ENCODE measurements around the gene CANX. TPM values are rescaled to one million over a fixed set of nuclear protein-coding genes. Genes with fewer than 3 reads are reported as not detected.

CANX gene
- total RNA-seq, 1 experiment from 2014 or later = 538 TPM

DNA sequence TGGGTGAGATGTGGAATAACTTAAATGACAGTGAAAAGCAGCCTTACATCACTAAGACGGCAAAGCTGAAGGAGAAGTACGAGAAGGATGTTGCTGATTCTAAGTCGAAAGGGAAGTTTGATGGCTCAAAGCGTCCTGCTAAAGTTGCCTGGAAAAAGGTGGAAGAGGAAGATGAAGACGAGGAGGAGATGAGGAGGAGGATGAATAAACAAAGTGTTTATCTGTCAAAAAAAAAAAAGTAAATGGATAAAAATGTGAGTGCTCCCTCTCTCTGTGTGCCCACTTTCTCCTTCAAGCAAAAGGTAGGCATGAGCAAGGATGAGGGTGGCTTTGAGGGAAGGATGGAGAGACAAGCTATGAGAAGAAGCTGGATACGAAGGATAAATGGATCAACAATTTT lies 4.2 kb upstream of the CANX start:
- no peak overlapping the region for H3T11ph ChIP-seq (ENCODE audit: low read length)
- peaks cover 4% of the 10 kb centered on the region for H3K23me2 ChIP-seq (ENCODE audit: insufficient read length, low read depth, low read length, poor library complexity, severe bottlenecking)
- no peak overlapping the region for H3K23ac ChIP-seq (ENCODE audit: insufficient read length, low read depth, low read length)
- Mint-ChIP-seq H3K27me3 (ENCODE audit: low read depth) (no peaks in the 10 kb centered on the region), H3K36me3 (ENCODE audit: insufficient read depth in 1 of 3, low read depth in 3 of 3) (peaks cover 0 to 5% (median 2%) of the 10 kb centered on the region in 3 experiments; a peak in 3 of 7 replicates), H3K4me3 (no peak overlapping the region), H3K9me3 (no peaks in the 10 kb centered on the region), H3K4me1 (peaks cover 4 to 9% of the 10 kb centered on the region in 2 experiments; a peak in 3 of 4 replicates), H3K27ac (peak overlapping the region in 1 of 3 experiments; percentile 7; a peak in 1 of 7 replicates)
- no peak overlapping the region for H3K18ac ChIP-seq (ENCODE audit: insufficient read length, low read depth, low read length)
- no peak for DNase-seq
- H3K14ac ChIP-seq (ENCODE audit: insufficient read depth, low read length) = no peak overlapping the region
- 100% methylated on average over 1 of the region's 6 CpGs for WGBS (ENCODE audit: extremely low coverage, insufficient read length, low lambda C conversion rate)
- TF ChIP-seq, protein P1, sequence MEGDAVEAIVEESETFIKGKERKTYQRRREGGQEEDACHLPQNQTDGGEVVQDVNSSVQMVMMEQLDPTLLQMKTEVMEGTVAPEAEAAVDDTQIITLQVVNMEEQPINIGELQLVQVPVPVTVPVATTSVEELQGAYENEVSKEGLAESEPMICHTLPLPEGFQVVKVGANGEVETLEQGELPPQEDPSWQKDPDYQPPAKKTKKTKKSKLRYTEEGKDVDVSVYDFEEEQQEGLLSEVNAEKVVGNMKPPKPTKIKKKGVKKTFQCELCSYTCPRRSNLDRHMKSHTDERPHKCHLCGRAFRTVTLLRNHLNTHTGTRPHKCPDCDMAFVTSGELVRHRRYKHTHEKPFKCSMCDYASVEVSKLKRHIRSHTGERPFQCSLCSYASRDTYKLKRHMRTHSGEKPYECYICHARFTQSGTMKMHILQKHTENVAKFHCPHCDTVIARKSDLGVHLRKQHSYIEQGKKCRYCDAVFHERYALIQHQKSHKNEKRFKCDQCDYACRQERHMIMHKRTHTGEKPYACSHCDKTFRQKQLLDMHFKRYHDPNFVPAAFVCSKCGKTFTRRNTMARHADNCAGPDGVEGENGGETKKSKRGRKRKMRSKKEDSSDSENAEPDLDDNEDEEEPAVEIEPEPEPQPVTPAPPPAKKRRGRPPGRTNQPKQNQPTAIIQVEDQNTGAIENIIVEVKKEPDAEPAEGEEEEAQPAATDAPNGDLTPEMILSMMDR (conservative IDR thresholded peaks at IDR 0.05) = no peak
- no peaks in the 10 kb centered on the region for H3K9me3 ChIP-seq (ENCODE audit: control insufficient read depth, low read depth, low read length)
- H4K20me1 ChIP-seq (ENCODE audit: control insufficient read depth, insufficient read depth, insufficient read length) = no peaks in the 10 kb centered on the region
- H3K27me3 ChIP-seq (ENCODE audit: insufficient read depth, low read length) = no peaks in the 10 kb centered on the region
- no peak overlapping the region for H2BK12ac ChIP-seq (ENCODE audit: insufficient read length, low read depth, low read length)
- no peak overlapping the region for H2AK5ac ChIP-seq (ENCODE audit: insufficient read length, low read length)
- no peak overlapping the region for H4K8ac ChIP-seq (replicated peaks; ENCODE audit: insufficient read length, low read depth, low read length)
- no peak overlapping the region for H2BK5ac ChIP-seq (ENCODE audit: insufficient read length, low read length)
- H3K79me1 ChIP-seq (ENCODE audit: insufficient read depth, low read depth, low read length, poor library complexity, severe bottlenecking) = no peaks in the 10 kb centered on the region
- H2BK120ac ChIP-seq (ENCODE audit: low read depth, low read length, poor library complexity, severe bottlenecking) = no peak overlapping the region
- H3K56ac ChIP-seq (ENCODE audit: insufficient read length, low read depth, low read length) = no peak overlapping the region
- peaks cover 5% of the 10 kb centered on the region for H3K79me2 ChIP-seq (ENCODE audit: insufficient read depth, low read length)
- H2AFZ ChIP-seq (ENCODE audit: low read length) = no peak overlapping the region
- H3K4me1 ChIP-seq (ENCODE audit: insufficient read depth, low read length) = no peaks in the 10 kb centered on the region
- H4K91ac ChIP-seq (ENCODE audit: insufficient read length, low read depth, low read length) = no peak overlapping the region
- no peak overlapping the region for H3K4me2 ChIP-seq (ENCODE audit: insufficient read depth, insufficient read length, low read length)
- H3K4ac ChIP-seq (ENCODE audit: low read depth, low read length) = no peak overlapping the region
- H3K9ac ChIP-seq (ENCODE audit: extremely low read depth, insufficient read length, low read length) = no peak overlapping the region
- H4K5ac ChIP-seq (ENCODE audit: insufficient read length, low read depth, low read length) = no peak overlapping the region
- H3K27ac ChIP-seq (ENCODE audit: insufficient read length, low read depth, low read length) = no peak overlapping the region
- H2BK15ac ChIP-seq (ENCODE audit: low read depth, low read length) = no peak overlapping the region
- H2BK20ac ChIP-seq (ENCODE audit: low read depth, low read length, poor library complexity, severe bottlenecking) = no peak overlapping the region
